Smooth muscle cell (in vitro differentiated cells): ENCODE results near the gene BGLAP. TPM values are rescaled to one million over a fixed set of nuclear protein-coding genes. Genes with fewer than 3 reads are reported as not detected.

ENCODE experiments used
- DNase-seq: peaks from one replicate; lab custom pipeline; 2025; ENCODE audit not compliant: unreplicated experiment; lab: John Stamatoyannopoulos, UW
- H2AFZ ChIP-seq: fragments of 200-600 bp; sonication (generic); 2 replicates; pipeline ENCODE4 v1.6.0; 2016; ENCODE audit warnings: antibody characterized with exemption, low read depth, mild to moderate bottlenecking
- H3F3A ChIP-seq: fragments of 200-600 bp; sonication (generic); 2 replicates; pipeline ENCODE4 v1.6.0; 2017; ENCODE audit warnings: antibody characterized with exemption, low read depth
- H3K27ac ChIP-seq: fragments of 200-600 bp; sonication (generic); 2 replicates; pipeline ENCODE4 v1.5.1; 2016; ENCODE audit warnings: low read depth, mild to moderate bottlenecking
- H3K27me3 ChIP-seq: fragments of 200-600 bp; sonication (generic); 2 replicates; pipeline ENCODE4 v1.6.1; 2016; ENCODE audit warnings: low read depth, mild to moderate bottlenecking
- H3K36me3 ChIP-seq: fragments of 200-600 bp; sonication (generic); 2 replicates; pipeline ENCODE4 v1.5.1; 2016; ENCODE audit warnings: low read depth
- H3K4me1 ChIP-seq: fragments of 200-600 bp; sonication (generic); 2 replicates; pipeline ENCODE4 v1.5.1; 2016; ENCODE audit warnings: low read depth
- H3K4me2 ChIP-seq: fragments of 200-600 bp; sonication (generic); 2 replicates; pipeline ENCODE4 v1.6.0; 2016; ENCODE audit warnings: mild to moderate bottlenecking
- H3K4me3 ChIP-seq: fragments of 200-600 bp; sonication (generic); 2 replicates; pipeline ENCODE4 v1.5.1; 2016; ENCODE audit warnings: mild to moderate bottlenecking
- H3K79me2 ChIP-seq: fragments of 200-600 bp; sonication (generic); 2 replicates; pipeline ENCODE4 v1.6.0; 2016; ENCODE audit warnings: low read depth, mild to moderate bottlenecking
- H3K9ac ChIP-seq: fragments of 200-600 bp; sonication (generic); 2 replicates; pipeline ENCODE4 v1.6.0; 2016; ENCODE audit warnings: low read depth
- H3K9me3 ChIP-seq: fragments of 200-600 bp; sonication (generic); replicated peaks from 2 replicates; pipeline ENCODE4 v1.5.1; 2016; ENCODE audit warnings: low read depth
- H4K20me1 ChIP-seq: fragments of 200-600 bp; sonication (generic); 2 replicates; pipeline ENCODE4 v1.6.0; 2016; ENCODE audit warnings: low read depth
- WGBS: methylation state at CpG from one replicate; pipeline ENCODE4 v1.1.7; 2016; ENCODE audit warnings: low lambda C conversion rate; 5-methylcytosine and 5-hydroxymethylcytosine counted together
- polyA plus RNA-seq: library from polyadenylated mRNA; unstranded; fragments of >200 nt; fragmentation: Nextera tagmentation; extraction: Ambion mirVana; gene quantifications from 2 replicates; pipeline ENCODE4 v1.2.1, GENCODE V29; 2016
- total RNA-seq: library from RNA; depleted of rRNA; stranded (reverse); fragments of >200 nt; gene quantifications from 2 replicates; pipeline ENCODE4 v1.2.3, GENCODE V29; 2014
- TF ChIP-seq, protein P1 (sequence below): fragments of 200-600 bp; sonication (generic); IDR thresholded peaks from 2 replicates; pipeline ENCODE4 v1.5.1; 2017; ENCODE audit warnings: borderline replicate concordance, mild to moderate bottlenecking, antibody characterized with exemption; ENCODE audit not compliant: insufficient read depth, poor library complexity, severe bottlenecking

Gene BGLAP
- total and polyA plus RNA-seq, 2 experiments from 2014 or later = 0.62 to 0.63 TPM

DNA sequence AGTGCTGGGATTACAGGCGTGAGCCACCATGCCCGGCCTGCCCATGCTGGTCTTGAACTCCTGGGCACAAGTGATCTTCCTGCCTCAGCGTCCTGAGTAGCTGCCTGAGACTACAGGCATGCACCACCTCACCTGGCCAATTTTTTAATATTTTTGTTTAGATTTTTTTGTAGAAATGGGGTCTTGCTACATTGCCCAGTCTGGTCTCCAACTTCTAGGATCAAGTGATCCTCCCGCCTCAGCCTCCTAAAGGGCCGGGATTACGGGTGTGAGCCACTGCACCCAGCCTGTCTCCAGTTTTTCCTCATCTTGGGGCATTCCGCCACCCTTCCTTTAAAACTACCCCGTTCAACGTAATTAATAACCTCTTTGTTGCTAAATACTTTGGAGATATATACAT lies 21.8 kb upstream of the BGLAP start:
- Histone ChIP-seq H3K36me3 (no peaks in the 10 kb centered on the region), H2AFZ (no peak overlapping the region), H4K20me1 (no peaks in the 10 kb centered on the region), H3K9me3 (no peaks in the 10 kb centered on the region), H3K79me2 (peaks cover 25% of the 10 kb centered on the region), H3F3A (peaks cover 3% of the 10 kb centered on the region), H3K4me3 (no peak overlapping the region), H3K27me3 (no peaks in the 10 kb centered on the region), H3K27ac (no peak overlapping the region), H3K4me2 (no peak overlapping the region), H3K9ac (no peak overlapping the region), H3K4me1 (no peaks in the 10 kb centered on the region)
- WGBS = 93% methylated on average over 9 of the region's 9 CpGs
- TF ChIP-seq, protein P1, sequence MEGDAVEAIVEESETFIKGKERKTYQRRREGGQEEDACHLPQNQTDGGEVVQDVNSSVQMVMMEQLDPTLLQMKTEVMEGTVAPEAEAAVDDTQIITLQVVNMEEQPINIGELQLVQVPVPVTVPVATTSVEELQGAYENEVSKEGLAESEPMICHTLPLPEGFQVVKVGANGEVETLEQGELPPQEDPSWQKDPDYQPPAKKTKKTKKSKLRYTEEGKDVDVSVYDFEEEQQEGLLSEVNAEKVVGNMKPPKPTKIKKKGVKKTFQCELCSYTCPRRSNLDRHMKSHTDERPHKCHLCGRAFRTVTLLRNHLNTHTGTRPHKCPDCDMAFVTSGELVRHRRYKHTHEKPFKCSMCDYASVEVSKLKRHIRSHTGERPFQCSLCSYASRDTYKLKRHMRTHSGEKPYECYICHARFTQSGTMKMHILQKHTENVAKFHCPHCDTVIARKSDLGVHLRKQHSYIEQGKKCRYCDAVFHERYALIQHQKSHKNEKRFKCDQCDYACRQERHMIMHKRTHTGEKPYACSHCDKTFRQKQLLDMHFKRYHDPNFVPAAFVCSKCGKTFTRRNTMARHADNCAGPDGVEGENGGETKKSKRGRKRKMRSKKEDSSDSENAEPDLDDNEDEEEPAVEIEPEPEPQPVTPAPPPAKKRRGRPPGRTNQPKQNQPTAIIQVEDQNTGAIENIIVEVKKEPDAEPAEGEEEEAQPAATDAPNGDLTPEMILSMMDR = no peak
- no peak for DNase-seq

DNA sequence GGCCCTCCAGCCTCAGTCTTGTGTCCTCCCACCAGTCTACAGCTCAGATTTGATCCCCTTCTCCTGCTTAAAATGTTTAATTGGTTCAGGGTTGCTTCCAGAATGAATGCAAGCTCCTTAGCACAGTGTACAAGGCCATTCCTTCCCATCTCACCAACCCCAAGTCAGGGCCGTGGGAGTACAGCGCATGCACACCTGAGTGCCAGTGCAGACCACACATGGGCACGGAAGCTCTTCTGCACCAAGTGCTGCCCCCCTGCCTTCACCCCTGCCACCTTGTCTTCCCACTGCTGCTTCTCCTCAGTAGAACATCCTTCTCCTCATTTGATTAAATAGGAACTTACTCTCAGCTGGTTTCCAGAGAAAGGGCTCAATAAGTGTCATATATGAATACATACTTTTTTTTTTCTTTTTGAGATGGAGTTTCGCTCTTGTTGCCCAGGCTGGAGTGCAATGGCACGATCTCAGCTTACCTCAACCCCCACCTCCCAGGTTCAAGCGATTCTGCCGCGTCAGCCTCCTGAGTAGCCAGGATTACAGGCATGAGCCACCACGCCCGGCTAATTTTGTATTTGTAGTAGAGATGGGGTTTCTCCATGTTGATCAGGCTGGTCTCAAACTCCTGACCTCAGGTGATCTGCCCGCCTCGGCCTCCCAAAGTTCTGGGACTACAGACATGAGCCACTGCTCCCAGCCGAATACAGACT lies 19.8 kb upstream of the BGLAP start:
- Histone ChIP-seq H2AFZ (no peak overlapping the region), H3F3A (peaks cover 3% of the 10 kb centered on the region), H3K27ac (no peak overlapping the region), H3K4me2 (no peak overlapping the region), H3K36me3 (no peaks in the 10 kb centered on the region), H3K4me1 (no peaks in the 10 kb centered on the region), H3K4me3 (no peak overlapping the region), H3K27me3 (no peaks in the 10 kb centered on the region), H4K20me1 (no peaks in the 10 kb centered on the region), H3K9ac (no peak overlapping the region), H3K79me2 (peaks cover 11% of the 10 kb centered on the region), H3K9me3 (no peaks in the 10 kb centered on the region)
- no peak for DNase-seq
- WGBS = 98% methylated on average over 13 of the region's 13 CpGs
- TF ChIP-seq, protein P1 = no peak

DNA sequence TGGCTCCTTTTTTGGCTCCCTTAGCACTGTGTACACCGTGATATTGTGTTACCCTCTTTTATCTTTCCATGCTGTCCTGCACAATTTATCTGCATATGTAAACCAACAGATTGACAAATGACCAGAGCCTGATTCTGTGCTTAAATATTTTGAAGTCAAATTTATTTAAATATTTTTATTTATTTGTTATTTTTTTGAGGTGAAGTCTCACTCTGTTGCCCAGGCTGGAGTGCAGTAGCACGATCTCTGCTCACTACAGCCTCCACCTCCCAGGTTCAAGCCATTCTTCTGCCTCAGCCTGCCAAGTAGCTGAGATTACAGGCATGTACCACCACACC lies 16.3 kb upstream of the BGLAP start:
- Histone ChIP-seq H3K4me1 (no peaks in the 10 kb centered on the region), H3K36me3 (no peaks in the 10 kb centered on the region), H3K4me2 (no peak overlapping the region), H3K4me3 (no peak overlapping the region), H4K20me1 (no peaks in the 10 kb centered on the region), H2AFZ (no peak overlapping the region), H3K9me3 (no peaks in the 10 kb centered on the region), H3K79me2 (no peaks in the 10 kb centered on the region), H3K27me3 (no peaks in the 10 kb centered on the region), H3K9ac (no peak overlapping the region), H3F3A (peaks cover 3% of the 10 kb centered on the region), H3K27ac (no peak overlapping the region)
- TF ChIP-seq, protein P1 = no peak
- 34% methylated on average over 2 of the region's 2 CpGs for WGBS
- no peak for DNase-seq

DNA sequence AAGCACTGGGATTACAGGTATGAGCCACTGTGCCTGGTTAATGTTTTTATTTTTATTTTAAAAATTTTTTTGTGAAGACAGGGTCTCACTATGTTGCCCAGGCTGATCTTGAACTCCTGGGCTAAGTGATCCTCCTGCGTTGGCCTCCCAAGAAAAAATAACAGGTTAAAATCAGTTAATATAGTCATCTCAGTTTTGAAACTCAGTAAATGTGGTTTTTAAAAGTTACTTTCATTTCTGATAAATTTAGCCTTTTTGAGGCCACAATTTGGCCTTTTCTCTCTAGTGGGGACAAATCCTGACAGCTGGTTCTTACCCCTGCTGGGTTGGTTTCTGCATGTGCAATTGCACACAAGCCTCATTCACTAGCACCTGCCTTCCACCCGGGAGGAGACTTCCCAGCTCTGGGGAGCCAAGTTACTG lies 15.9 kb upstream of the BGLAP start:
- H3K27me3 ChIP-seq = no peaks in the 10 kb centered on the region
- no peak for DNase-seq
- peaks cover 3% of the 10 kb centered on the region for H3F3A ChIP-seq
- no peak overlapping the region for H3K4me2 ChIP-seq
- H2AFZ ChIP-seq = no peak overlapping the region
- no peak overlapping the region for H3K9ac ChIP-seq
- H3K4me3 ChIP-seq = no peak overlapping the region
- no peaks in the 10 kb centered on the region for H3K79me2 ChIP-seq
- H3K36me3 ChIP-seq = no peaks in the 10 kb centered on the region
- WGBS = 96% methylated on average over 2 of the region's 2 CpGs
- no peaks in the 10 kb centered on the region for H3K9me3 ChIP-seq
- H3K27ac ChIP-seq = no peak overlapping the region
- no peaks in the 10 kb centered on the region for H3K4me1 ChIP-seq
- TF ChIP-seq, protein P1 = no peak
- H4K20me1 ChIP-seq = no peaks in the 10 kb centered on the region
